ENCODE measurements around the gene RHBDL2. TPM values are rescaled to one million over a fixed set of nuclear protein-coding genes. Genes with fewer than 3 reads are reported as not detected.
"Not testable (repeated sequence)": the region's sequence is repeated elsewhere in the genome, so short reads cannot be mapped to it uniquely, and the experiment has no call there.

RHBDL2 gene
- total RNA-seq, 2 donors from 2014 or later = not detected

GRCh38 chr1:38917772-38918171, 23.9 kb downstream of the RHBDL2 start:
- Mint-ChIP-seq H3K36me3 (ENCODE audit: low read depth) (no peaks in the 10 kb centered on the region), H3K4me3 (no peak overlapping the region), H3K4me1 (no peaks in the 10 kb centered on the region), H3K9me3 (peaks cover 1% of the 10 kb centered on the region), H3K27me3 (ENCODE audit: insufficient read depth) (peaks cover 24% of the 10 kb centered on the region), H3K27ac (no peak overlapping the region)
- peaks cover 33% of the 10 kb centered on the region for H3K27me3 ChIP-seq (ENCODE audit: control insufficient read depth, insufficient read depth, low read length, poor library complexity, severe bottlenecking)
- H3K4me3 ChIP-seq (ENCODE audit: low read length) = no peak overlapping the region
- no peak overlapping the region for H3K9ac ChIP-seq (ENCODE audit: extremely low read depth, low read length, poor library complexity, severe bottlenecking)
- H3K4me1 ChIP-seq (ENCODE audit: control insufficient read depth, insufficient read depth, low read length) = no peaks in the 10 kb centered on the region
- H3K9me3 ChIP-seq (ENCODE audit: control insufficient read depth, low read length) = no peaks in the 10 kb centered on the region
- no peaks in the 10 kb centered on the region for H3K36me3 ChIP-seq (ENCODE audit: control insufficient read depth, insufficient read depth, low read length)
- DNase-seq = no peak
- TF ChIP-seq CTCF (conservative IDR thresholded peaks at IDR 0.05) = no peak
- H3K27ac ChIP-seq (ENCODE audit: low read depth, low read length) = no peak overlapping the region
- 91 to 100% methylated on average over 1 of the region's 1 CpG for WGBS, 2 experiments (ENCODE audit: insufficient coverage in 1 of 2, insufficient read length in 1 of 2)

- H3K27ac Mint-ChIP-seq = no peak overlapping the region
- Histone ChIP-seq H3K9me3 (ENCODE audit: control insufficient read depth, low read length) (no peaks in the 10 kb centered on the region), H3K27me3 (ENCODE audit: control insufficient read depth, insufficient read depth, low read length, poor library complexity, severe bottlenecking) (peaks cover 33% of the 10 kb centered on the region), H3K9ac (ENCODE audit: extremely low read depth, low read length, poor library complexity, severe bottlenecking) (no peak overlapping the region), H3K4me3 (ENCODE audit: low read length) (no peak overlapping the region), H3K36me3 (ENCODE audit: control insufficient read depth, insufficient read depth, low read length) (no peaks in the 10 kb centered on the region), H3K4me1 (ENCODE audit: control insufficient read depth, insufficient read depth, low read length) (no peaks in the 10 kb centered on the region), H3K27ac (ENCODE audit: low read depth, low read length) (no peak overlapping the region)
- no peak overlapping the region for H3K4me3 Mint-ChIP-seq
- H3K4me1 Mint-ChIP-seq = no peaks in the 10 kb centered on the region
- no peaks in the 10 kb centered on the region for H3K36me3 Mint-ChIP-seq (ENCODE audit: low read depth)
- H3K27me3 Mint-ChIP-seq (ENCODE audit: insufficient read depth) = peaks cover 24% of the 10 kb centered on the region
- DNase-seq = no peak
- WGBS, 2 experiments (ENCODE audit: insufficient coverage in 1 of 2, insufficient read length in 1 of 2) = 80 to 94% methylated on average over 2 to 3 of the region's 3 CpGs
- H3K9me3 Mint-ChIP-seq = peaks cover 1% of the 10 kb centered on the region
- no peak for TF ChIP-seq CTCF (conservative IDR thresholded peaks at IDR 0.05)
Measured at GRCh38 chr1:38917337-38917736, 24.3 kb downstream of the RHBDL2 start.

GRCh38 chr1:38915352-38915948, 26.2 kb downstream of the RHBDL2 start:
- Histone ChIP-seq H3K27ac (ENCODE audit: low read depth, low read length) (no peak overlapping the region), H3K9ac (ENCODE audit: extremely low read depth, low read length, poor library complexity, severe bottlenecking) (no peak overlapping the region), H3K4me3 (ENCODE audit: low read length) (no peak overlapping the region), H3K9me3 (ENCODE audit: control insufficient read depth, low read length) (no peaks in the 10 kb centered on the region), H3K36me3 (ENCODE audit: control insufficient read depth, insufficient read depth, low read length) (no peaks in the 10 kb centered on the region), H3K27me3 (ENCODE audit: control insufficient read depth, insufficient read depth, low read length, poor library complexity, severe bottlenecking) (peaks cover 33% of the 10 kb centered on the region), H3K4me1 (ENCODE audit: control insufficient read depth, insufficient read depth, low read length) (no peaks in the 10 kb centered on the region)
- Mint-ChIP-seq H3K9me3 (no peaks in the 10 kb centered on the region), H3K36me3 (ENCODE audit: low read depth) (no peaks in the 10 kb centered on the region), H3K27ac (no peak overlapping the region), H3K27me3 (ENCODE audit: insufficient read depth) (peaks cover 22% of the 10 kb centered on the region), H3K4me3 (no peak overlapping the region), H3K4me1 (no peaks in the 10 kb centered on the region)
- TF ChIP-seq CTCF (conservative IDR thresholded peaks at IDR 0.05) = no peak
- DNase-seq = no peak
- 64 to 83% methylated on average over 1 to 3 of the region's 3 CpGs for WGBS, 2 experiments (ENCODE audit: insufficient coverage in 1 of 2, insufficient read length in 1 of 2)

GRCh38 chr1:38914908-38915307, 26.7 kb downstream of the RHBDL2 start:
- not testable (repeated sequence) for H3K9me3 ChIP-seq (ENCODE audit: control insufficient read depth, low read length); H3K4me1 Mint-ChIP-seq; H3K4me3 Mint-ChIP-seq; H3K36me3 Mint-ChIP-seq (ENCODE audit: low read depth); H3K4me1 ChIP-seq (ENCODE audit: control insufficient read depth, insufficient read depth, low read length); H3K36me3 ChIP-seq (ENCODE audit: control insufficient read depth, insufficient read depth, low read length); H3K9me3 Mint-ChIP-seq; H3K27ac Mint-ChIP-seq; H3K4me3 ChIP-seq (ENCODE audit: low read length); H3K9ac ChIP-seq (ENCODE audit: extremely low read depth, low read length, poor library complexity, severe bottlenecking); H3K27ac ChIP-seq (ENCODE audit: low read depth, low read length); DNase-seq
- peaks cover 33% of the 10 kb centered on the region for H3K27me3 ChIP-seq (ENCODE audit: control insufficient read depth, insufficient read depth, low read length, poor library complexity, severe bottlenecking)
- 95 to 100% methylated on average over 4 to 8 of the region's 8 CpGs for WGBS, 2 experiments (ENCODE audit: insufficient coverage in 1 of 2, insufficient read length in 1 of 2)
- peaks cover 22% of the 10 kb centered on the region for H3K27me3 Mint-ChIP-seq (ENCODE audit: insufficient read depth)

All from endodermal cell (in vitro differentiated cells).